CD4-positive, alpha-beta T cell treated with Interleukin-6 for 4 hours (primary cell): Measurements from ENCODE around the gene ITM2C.
A peak's percentile ranks its signal among the peaks of the same experiment; 100 is the strongest.

Source experiments
- DNase-seq: peaks from one replicate; pipeline ENCODE4 v3.0.0-alpha.2; 2020; ENCODE audit warnings: mixed read lengths

The ITM2C gene

DNA sequence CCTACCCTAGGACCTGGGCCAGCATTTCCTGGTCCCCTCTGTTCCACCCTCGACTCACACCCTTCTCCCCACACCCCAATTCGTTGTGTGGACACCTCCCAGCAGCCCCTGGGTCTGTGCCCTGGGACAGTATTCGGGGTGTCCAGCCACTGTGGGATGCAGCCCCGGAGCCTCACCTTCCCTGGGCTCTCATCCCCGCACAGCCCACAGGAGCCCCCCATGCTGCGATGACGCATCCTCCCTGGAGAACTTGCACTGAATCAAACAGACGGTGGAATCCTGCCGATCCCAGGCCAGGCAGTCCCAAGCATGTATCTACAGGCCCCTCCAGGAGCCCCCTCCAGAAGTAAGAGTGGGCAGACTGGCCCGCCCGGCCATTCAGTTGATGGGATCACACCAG, 9.7 kb downstream of the ITM2C start:
- DNase-seq: no peak

DNA sequence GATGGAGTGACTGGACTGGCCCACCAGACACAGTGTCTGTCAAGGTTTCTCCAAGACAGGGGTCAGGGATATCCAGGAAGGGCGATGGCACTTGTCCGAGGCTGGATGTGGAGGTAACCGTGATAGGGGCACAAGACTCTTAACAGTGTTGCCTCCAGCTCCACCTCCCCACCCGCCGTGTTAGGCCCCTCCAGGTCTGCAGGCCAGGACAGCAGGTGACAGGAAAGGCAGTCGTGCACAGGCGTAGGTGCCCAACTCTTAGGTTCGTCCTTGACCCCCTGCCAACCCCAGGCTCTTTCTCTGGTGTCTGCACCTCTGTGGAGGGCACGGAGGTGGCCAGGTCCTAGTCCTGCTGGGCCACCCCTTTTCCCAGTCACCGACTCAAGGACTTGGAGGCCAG, 10.1 kb downstream of the ITM2C start:
- no peak for DNase-seq

GRCh38 chr2:230875347-230876315, 10.9 kb downstream of the ITM2C start:
- no peak for DNase-seq

DNA sequence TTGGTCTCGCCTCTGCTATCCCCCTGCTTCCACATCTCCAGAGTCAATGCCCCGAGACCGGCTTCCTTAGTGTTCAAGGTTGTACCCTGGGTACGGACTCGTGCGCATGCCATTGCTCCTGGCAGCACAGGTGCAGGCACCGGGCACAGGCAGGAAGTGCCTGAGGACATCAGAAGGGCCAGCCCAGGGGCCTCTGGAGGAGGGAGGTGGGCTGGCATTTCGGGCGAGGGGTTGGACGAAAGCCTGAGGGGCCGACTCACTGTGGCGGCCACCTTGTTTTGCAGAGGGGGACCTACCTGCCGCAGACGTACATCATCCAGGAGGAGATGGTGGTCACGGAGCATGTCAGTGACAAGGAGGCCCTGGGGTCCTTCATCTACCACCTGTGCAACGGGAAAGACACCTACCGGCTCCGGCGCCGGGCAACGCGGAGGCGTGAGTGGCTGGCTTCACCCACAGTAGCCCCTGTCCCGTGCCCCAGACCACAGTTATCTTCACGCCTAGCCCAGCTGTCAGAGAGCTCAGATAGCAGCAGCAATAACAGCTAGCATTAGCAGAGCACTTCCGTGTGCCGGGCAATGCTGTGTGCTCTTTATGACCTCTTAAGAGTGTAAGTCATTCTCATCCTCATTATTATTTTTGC, 12.5 kb downstream of the ITM2C start:
- no peak for DNase-seq

GRCh38 chr2:230877759-230878598, 13.2 kb downstream of the ITM2C start:
- peak; percentile 44 for DNase-seq

GRCh38 chr2:230878599-230879188, 14.0 kb downstream of the ITM2C start:
- DNase-seq: no peak

GRCh38 chr2:230879271-230879882, 14.6 kb downstream of the ITM2C start:
- DNase-seq: no peak

DNA sequence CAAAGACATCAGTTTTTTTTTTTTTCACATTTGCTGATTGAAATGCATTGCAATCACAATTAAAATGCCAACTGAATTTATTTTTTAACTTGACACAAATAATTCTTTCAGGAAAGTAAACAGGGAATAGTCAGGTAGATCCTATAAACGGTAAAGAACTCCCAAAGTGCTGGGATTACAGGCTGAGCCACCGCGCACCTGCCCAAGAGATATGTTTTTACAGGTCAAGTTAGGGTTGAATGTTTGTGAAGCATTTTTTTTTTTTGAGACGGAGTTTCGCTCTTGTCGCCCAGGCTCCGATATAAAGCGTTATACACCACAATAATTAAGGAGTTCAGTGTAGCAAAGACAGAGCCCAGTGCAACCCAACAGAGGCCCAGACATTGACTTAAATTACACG, 15.1 kb downstream of the ITM2C start:
- no peak for DNase-seq

DNA sequence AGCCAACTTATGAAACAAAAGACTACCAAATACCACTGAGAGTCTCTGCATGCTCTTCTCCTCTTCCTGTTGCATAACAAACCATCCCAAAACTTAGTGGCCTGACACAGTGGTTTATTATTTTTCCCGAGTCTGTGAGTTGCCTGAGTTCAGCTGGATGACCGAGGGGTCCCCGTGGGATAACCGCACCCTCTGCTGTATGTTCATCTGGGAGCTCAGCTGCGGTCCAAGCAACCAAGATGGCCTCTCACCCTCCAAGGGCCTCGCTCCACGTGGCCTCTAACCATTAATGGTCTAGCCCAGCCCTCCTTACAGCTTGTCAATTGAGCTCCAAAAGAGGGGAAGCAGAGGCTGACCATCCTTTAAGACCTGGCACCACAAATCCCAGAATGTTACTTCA, 17.1 kb downstream of the ITM2C start:
- DNase-seq: no peak

DNA sequence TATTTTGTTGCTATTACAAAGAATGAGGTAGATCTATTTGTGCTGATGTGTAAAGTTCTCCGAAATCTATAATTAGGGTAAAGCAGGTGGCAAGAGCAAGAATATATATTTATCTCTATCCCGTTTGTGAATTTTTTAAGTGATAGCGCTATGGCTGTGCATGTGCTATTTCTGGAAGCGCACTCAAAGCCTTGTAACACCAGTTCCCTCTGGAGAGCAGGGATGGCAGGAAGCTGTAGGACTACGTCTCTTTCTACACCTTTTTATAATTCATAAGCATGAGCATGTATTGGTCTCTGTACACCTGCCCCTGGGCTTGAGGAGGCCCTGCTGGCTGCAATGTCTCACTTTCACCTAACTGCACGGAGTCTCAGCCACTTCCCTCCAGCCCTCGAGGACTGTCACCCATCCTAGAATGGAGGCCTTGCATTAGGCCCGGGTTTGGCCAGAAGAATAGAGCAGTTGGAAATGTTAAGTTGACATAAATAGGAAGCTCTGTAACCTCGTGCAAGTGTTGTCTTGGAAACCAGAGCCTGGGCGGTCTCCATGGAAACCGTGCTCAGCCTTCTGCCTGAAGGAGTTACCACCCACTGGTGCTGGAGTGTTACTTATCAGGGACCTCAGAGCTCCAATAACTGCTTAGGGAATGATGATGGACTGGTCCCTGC, 20.9 kb downstream of the ITM2C start:
- no peak for DNase-seq

GRCh38 chr2:230886206-230886605, 21.5 kb downstream of the ITM2C start:
- DNase-seq: no peak

DNA sequence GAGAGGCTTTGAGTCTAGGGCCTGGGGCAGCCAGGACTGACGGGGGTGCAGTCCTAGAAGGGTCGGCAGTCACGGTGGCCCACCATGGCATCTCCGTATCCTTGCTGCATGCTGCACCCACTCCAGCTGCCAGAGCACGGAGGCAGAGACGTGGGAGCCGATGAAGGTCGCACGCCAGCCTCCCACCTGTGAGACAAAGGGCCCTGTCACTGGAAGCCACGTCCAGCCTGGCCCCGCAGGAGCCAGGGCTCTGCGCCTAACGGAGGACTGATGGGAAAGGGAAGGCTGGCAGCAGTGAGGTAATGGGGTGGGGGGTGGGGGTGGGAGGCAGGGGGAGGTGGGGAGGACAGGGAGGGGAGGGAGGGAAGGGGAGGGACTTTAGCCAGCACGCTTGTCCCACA, 21.9 kb downstream of the ITM2C start:
- no peak for DNase-seq

DNA sequence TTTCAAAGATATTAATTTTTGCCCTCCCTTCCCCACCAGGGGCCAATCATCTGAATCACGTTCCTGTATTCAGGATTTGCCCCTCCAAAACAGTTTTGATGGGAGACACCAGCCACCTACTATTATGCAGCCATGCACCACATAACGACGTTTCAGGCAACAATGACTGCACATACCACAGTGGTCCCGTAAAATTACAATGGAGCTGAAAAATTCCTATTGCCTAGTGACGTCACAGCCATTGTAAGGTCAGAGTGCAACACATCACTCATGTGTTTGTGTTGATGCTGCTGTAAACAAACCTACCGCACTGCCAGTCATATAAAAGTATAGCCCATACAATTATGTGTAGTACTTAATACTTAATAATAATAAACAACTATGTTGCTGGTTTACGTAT, 22.6 kb downstream of the ITM2C start:
- DNase-seq: no peak

GRCh38 chr2:230888824-230889400, 24.2 kb downstream of the ITM2C start:
- DNase-seq: no peak

DNA sequence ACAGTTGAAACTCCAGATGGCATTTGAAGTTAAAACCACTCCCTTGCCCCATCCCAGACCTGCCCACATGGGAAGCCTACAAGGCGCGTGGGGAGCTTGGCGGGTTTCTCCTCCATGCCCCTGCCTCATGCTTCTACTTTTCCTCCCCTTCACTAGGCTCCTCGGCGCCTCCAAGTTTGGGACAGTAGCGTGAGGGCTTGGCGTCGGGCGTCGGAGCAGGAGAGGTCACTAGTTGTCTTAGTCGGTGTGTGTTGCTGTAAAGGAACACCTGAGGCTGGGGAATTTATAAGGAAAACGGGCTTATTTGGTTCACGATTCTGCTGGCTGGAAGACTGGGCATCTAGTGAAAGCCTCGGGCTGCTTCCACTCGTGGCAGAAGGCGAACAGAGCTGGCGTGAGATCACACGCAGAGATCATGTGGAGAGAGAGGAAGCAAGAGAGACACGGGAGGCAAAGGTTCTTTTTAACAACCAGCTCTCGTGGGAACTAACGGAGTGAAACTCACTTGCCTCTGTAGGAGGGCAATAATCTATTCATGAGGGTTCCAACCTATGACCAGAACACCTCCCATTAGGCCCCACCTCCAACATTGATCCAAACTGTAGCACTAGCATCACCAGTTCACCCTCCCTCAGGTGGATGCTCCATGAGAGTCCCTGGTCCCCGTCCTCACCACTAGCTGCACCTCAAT, 25.3 kb downstream of the ITM2C start:
- no peak for DNase-seq

- no peak for DNase-seq
Observed at GRCh38 chr2:230890646-230891045, 25.9 kb downstream of the ITM2C start.

DNA sequence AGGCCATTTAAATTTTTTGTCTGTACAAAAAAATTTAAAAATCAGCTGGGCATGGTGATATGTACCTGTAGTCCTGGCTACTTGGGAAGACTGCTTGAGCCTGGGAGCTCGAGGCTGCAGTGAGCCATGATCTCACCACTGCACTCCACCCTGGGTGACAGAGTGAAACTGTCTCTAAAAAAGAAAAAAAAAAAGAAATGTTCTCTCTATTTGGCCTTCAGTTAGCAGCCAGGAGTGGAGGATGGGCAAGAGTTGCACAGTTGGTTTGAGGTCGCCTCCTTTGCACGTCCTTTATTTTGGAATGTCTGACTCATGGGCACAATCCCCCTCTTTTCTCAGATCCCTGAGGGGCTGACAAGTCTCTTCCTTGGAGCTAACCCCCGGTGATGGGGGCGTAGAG, 26.3 kb downstream of the ITM2C start:
- no peak for DNase-seq

GRCh38 chr2:230891509-230891908, 26.8 kb downstream of the ITM2C start:
- DNase-seq: no peak

- DNase-seq: no peak
Observed at GRCh38 chr2:230893338-230893737, 28.6 kb downstream of the ITM2C start.

- DNase-seq: peak; percentile 19
Observed at GRCh38 chr2:230893841-230894781, 29.4 kb downstream of the ITM2C start.
